Neuronal stem cell (in vitro differentiated cells): Measurements from ENCODE around the gene CEP170.

ENCODE experiments used
- DNase-seq: peaks from one replicate; pipeline ENCODE4 v3.0.0-alpha.2; 2013; ENCODE audit warnings: low spot score
- H2AFZ ChIP-seq: one replicate; pipeline ENCODE4 v1.6.1; 2013; ENCODE audit warnings: mild to moderate bottlenecking, low read length, inconsistent platforms
- H2AK5ac ChIP-seq: 2 replicates; pipeline ENCODE4 v1.6.1; 2013; ENCODE audit warnings: low read depth, mild to moderate bottlenecking, inconsistent platforms, low read length, moderate library complexity, mixed read lengths
- H2BK120ac ChIP-seq: 2 replicates; pipeline ENCODE4 v1.6.1; 2013; ENCODE audit warnings: low read depth, mild to moderate bottlenecking, inconsistent platforms, low read length, moderate library complexity, mixed read lengths
- H2BK12ac ChIP-seq: one replicate; pipeline ENCODE4 v1.6.1; 2013; ENCODE audit warnings: low read length, inconsistent platforms
- H2BK15ac ChIP-seq: 2 replicates; pipeline ENCODE4 v1.6.1; 2013; ENCODE audit warnings: mild to moderate bottlenecking, low read length, inconsistent platforms, mixed read lengths
- H2BK5ac ChIP-seq: one replicate; pipeline ENCODE4 v1.6.1; 2013; ENCODE audit warnings: inconsistent platforms, mild to moderate bottlenecking, low read length, moderate library complexity
- H3K14ac ChIP-seq: one replicate; pipeline ENCODE4 v1.6.1; 2013; ENCODE audit warnings: low read length, inconsistent platforms
- H3K18ac ChIP-seq: 2 replicates; pipeline ENCODE4 v1.6.1; 2013; ENCODE audit warnings: low read length, inconsistent platforms
- H3K23ac ChIP-seq: 2 replicates; pipeline ENCODE4 v1.6.1; 2013; ENCODE audit warnings: low read depth, mild to moderate bottlenecking, mixed read lengths, low read length, inconsistent platforms; ENCODE audit not compliant: poor library complexity
- H3K27ac ChIP-seq: replicated peaks from 3 replicates; pipeline ENCODE4 v1.5.1; 2013; ENCODE audit warnings: low read length, inconsistent platforms
- H3K27me3 ChIP-seq, 3 experiments: 2 replicates each; pipeline ENCODE4 v1.6.1; 2013; ENCODE audit warnings: low read length in 3 of 3, mild to moderate bottlenecking in 2 of 3, inconsistent platforms in 1 of 3, low read depth in 1 of 3, mixed read lengths in 1 of 3, moderate library complexity in 1 of 3; ENCODE audit not compliant: control insufficient read depth in 3 of 3, insufficient read depth in 3 of 3
- H3K36me3 ChIP-seq, 2 donors: replicated peaks in 1 of 2; 2 replicates each; pipeline ENCODE4 v1.6.1; 2013; ENCODE audit warnings: low read length in 2 of 2; ENCODE audit not compliant: control insufficient read depth in 2 of 2, insufficient read depth in 2 of 2
- H3K4ac ChIP-seq: 2 replicates; pipeline ENCODE4 v1.6.1; 2013; ENCODE audit warnings: inconsistent platforms, mild to moderate bottlenecking, low read length, moderate library complexity
- H3K4me1 ChIP-seq, 2 donors: 1 replicate in 1 of 2; 2 replicates in 1 of 2; pipeline ENCODE4 v1.6.1; 2013; ENCODE audit warnings: low read length in 2 of 2, low read depth in 1 of 2; ENCODE audit not compliant: control insufficient read depth in 2 of 2, insufficient read depth in 1 of 2
- H3K4me2 ChIP-seq: one replicate; pipeline ENCODE4 v1.6.1; 2013; ENCODE audit warnings: mild to moderate bottlenecking, low read length, inconsistent platforms; ENCODE audit not compliant: insufficient read depth, poor library complexity, severe bottlenecking
- H3K4me3 ChIP-seq, 2 donors: 2 replicates each; pipeline ENCODE4 v1.5.1; 2013; ENCODE audit warnings: low read length in 2 of 2, mild to moderate bottlenecking in 2 of 2, inconsistent platforms in 1 of 2, moderate library complexity in 1 of 2
- H3K79me1 ChIP-seq: one replicate; pipeline ENCODE4 v1.6.1; 2013; ENCODE audit warnings: low read depth, mild to moderate bottlenecking, inconsistent platforms, low read length, moderate library complexity
- H3K9ac ChIP-seq: one replicate; pipeline ENCODE4 v1.6.1; 2013; ENCODE audit warnings: mild to moderate bottlenecking, low read depth, low read length, inconsistent platforms; ENCODE audit not compliant: poor library complexity
- H3K9me3 ChIP-seq, 2 donors: replicated peaks in 1 of 2; 2 replicates each; pipeline versions ENCODE3 to v1.6.1; 2013; ENCODE audit warnings: low read length in 2 of 2, mild to moderate bottlenecking in 2 of 2, inconsistent platforms in 1 of 2, low read depth in 1 of 2, mixed read lengths in 1 of 2, moderate library complexity in 1 of 2; ENCODE audit not compliant: control insufficient read depth in 2 of 2, insufficient read depth in 1 of 2
- H4K8ac ChIP-seq: one replicate; pipeline ENCODE4 v1.6.1; 2013; ENCODE audit warnings: low read depth, mild to moderate bottlenecking, inconsistent platforms, low read length, moderate library complexity
- H4K91ac ChIP-seq: one replicate; pipeline ENCODE4 v1.6.1; 2013; ENCODE audit warnings: low read length, low read depth, mild to moderate bottlenecking, inconsistent platforms; ENCODE audit not compliant: poor library complexity
- WGBS, 2 donors: extraction: QIAGEN DNeasy Blood & Tissue Kit; methylation state at CpG; one replicate each; pipeline ENCODE4 v1.1.7; 2013; ENCODE audit warnings: missing lambda C conversion rate in 2 of 2, mixed read lengths in 1 of 2; ENCODE audit not compliant: insufficient read length in 2 of 2, insufficient replicate concordance in 1 of 2; ENCODE audit errors: extremely low coverage in 2 of 2; 5-methylcytosine and 5-hydroxymethylcytosine counted together

Gene CEP170

GRCh38 chr1:243280571-243281129 lies 25.6 kb upstream of the CEP170 start:
- Histone ChIP-seq H3K9ac (no peak overlapping the region), H3K14ac (no peak overlapping the region), H3K36me3 (peaks cover 2 to 23% of the 10 kb centered on the region in 2 donors), H4K91ac (no peak overlapping the region), H2BK15ac (no peak overlapping the region), H3K4me3 (no peak overlapping the region), H3K79me1 (no peaks in the 10 kb centered on the region), H4K8ac (no peak overlapping the region), H2AK5ac (no peak overlapping the region), H2BK120ac (no peak overlapping the region), H3K27me3 (no peaks in the 10 kb centered on the region), H3K4me2 (no peak overlapping the region), H3K4me1 (peaks cover 0 to 2% of the 10 kb centered on the region in 2 donors), H3K9me3 (peaks cover 0 to 3% of the 10 kb centered on the region in 2 donors), H3K23ac (no peak overlapping the region), H2AFZ (no peak overlapping the region), H2BK5ac (no peak overlapping the region), H3K27ac (no peak overlapping the region), H2BK12ac (no peak overlapping the region), H3K18ac (no peak overlapping the region), H3K4ac (no peak overlapping the region)
- WGBS, 2 donors = no CpG with 5 or more reads among the region's 3 CpGs
- no peak for DNase-seq

- Histone ChIP-seq H2AK5ac (no peak overlapping the region), H3K23ac (no peak overlapping the region), H3K79me1 (no peaks in the 10 kb centered on the region), H3K27ac (no peak overlapping the region), H3K4me1 (no peaks in the 10 kb centered on the region), H3K9ac (no peak overlapping the region), H2AFZ (no peak overlapping the region), H3K27me3 (no peaks in the 10 kb centered on the region), H3K9me3 (peaks cover 0 to 3% of the 10 kb centered on the region in 2 donors), H4K8ac (no peak overlapping the region), H4K91ac (no peak overlapping the region), H3K4ac (no peak overlapping the region), H3K36me3 (peaks cover 0 to 47% of the 10 kb centered on the region in 2 donors), H2BK12ac (no peak overlapping the region), H3K4me3 (no peak overlapping the region), H2BK120ac (no peak overlapping the region), H2BK5ac (no peak overlapping the region), H2BK15ac (no peak overlapping the region), H3K18ac (no peak overlapping the region), H3K14ac (no peak overlapping the region), H3K4me2 (no peak overlapping the region)
- no peak for DNase-seq
- WGBS, 2 donors = no CpG with 5 or more reads among the region's 3 CpGs
Measured at GRCh38 chr1:243275316-243275715, 20.2 kb upstream of the CEP170 start.

- no peaks in the 10 kb centered on the region for H3K79me1 ChIP-seq
- H3K23ac ChIP-seq = no peak overlapping the region
- no peak overlapping the region for H3K14ac ChIP-seq
- no peak overlapping the region for H3K27ac ChIP-seq
- no peak for DNase-seq
- H3K4me2 ChIP-seq = no peak overlapping the region
- H2BK12ac ChIP-seq = no peak overlapping the region
- peaks cover 0 to 3% of the 10 kb centered on the region in 2 donors for H3K4me1 ChIP-seq
- no peak overlapping the region for H2BK15ac ChIP-seq
- no peak overlapping the region for H3K18ac ChIP-seq
- H3K36me3 ChIP-seq = peaks cover 0 to 47% of the 10 kb centered on the region in 2 donors
- no peak overlapping the region for H3K4ac ChIP-seq
- no peak overlapping the region for H4K91ac ChIP-seq
- H2BK120ac ChIP-seq = no peak overlapping the region
- H3K27me3 ChIP-seq = no peaks in the 10 kb centered on the region
- H2AFZ ChIP-seq = no peak overlapping the region
- no peak overlapping the region for H2AK5ac ChIP-seq
- no peak overlapping the region for H4K8ac ChIP-seq
- no peak overlapping the region for H2BK5ac ChIP-seq
- WGBS, 2 donors = no CpG with 5 or more reads among the region's 2 CpGs
- H3K4me3 ChIP-seq = no peak overlapping the region
- H3K9ac ChIP-seq = no peak overlapping the region
- H3K9me3 ChIP-seq = peaks cover 0 to 3% of the 10 kb centered on the region in 2 donors
Measured at GRCh38 chr1:243273945-243274344, 18.9 kb upstream of the CEP170 start.

- Histone ChIP-seq H3K18ac (no peak overlapping the region), H3K9me3 (peaks cover 0 to 3% of the 10 kb centered on the region in 2 donors), H2AK5ac (no peak overlapping the region), H4K8ac (no peak overlapping the region), H3K14ac (no peak overlapping the region), H4K91ac (no peak overlapping the region), H2BK15ac (no peak overlapping the region), H2BK12ac (no peak overlapping the region), H3K4me2 (no peak overlapping the region), H3K4me3 (no peak overlapping the region), H2BK120ac (no peak overlapping the region), H3K4me1 (peaks cover 0 to 5% of the 10 kb centered on the region in 2 donors), H3K36me3 (peaks cover 0 to 47% of the 10 kb centered on the region in 2 donors), H2AFZ (no peak overlapping the region), H3K27ac (no peak overlapping the region), H3K9ac (no peak overlapping the region), H3K23ac (no peak overlapping the region), H2BK5ac (no peak overlapping the region), H3K4ac (no peak overlapping the region), H3K27me3 (no peaks in the 10 kb centered on the region), H3K79me1 (no peaks in the 10 kb centered on the region)
- no peak for DNase-seq
- no CpG with 5 or more reads among the region's 3 CpGs for WGBS, 2 donors
Measured at GRCh38 chr1:243273506-243273905, 18.4 kb upstream of the CEP170 start.
